ENCODE measurements around the gene FUS.

Gene FUS

GRCh38 chr16:31204871-31205666 is 25.1 kb downstream of the FUS start:
- no peak for DNase-seq

GRCh38 chr16:31206776-31207175 is 26.8 kb downstream of the FUS start:
- DNase-seq: no peak

GRCh38 chr16:31213342-31213741 is 33.4 kb downstream of the FUS start:
- no peak for DNase-seq

- no peak for DNase-seq
Observed at GRCh38 chr16:31213877-31214707, 34.2 kb downstream of the FUS start, which contains the start of gene TRIM72. Gene TRIM72, plus strand, starts transcription at chr16:31214119. Its CDS starts 620 bp downstream, at chr16:31214739.

GRCh38 chr16:31214708-31215286 is 34.9 kb downstream of the FUS start:
- no peak for DNase-seq

- DNase-seq: no peak
Observed at GRCh38 chr16:31215287-31216162, 35.6 kb downstream of the FUS start.

- no peak for DNase-seq
Observed at GRCh38 chr16:31216422-31217135, 36.6 kb downstream of the FUS start, which contains the start of gene PYDC1. Gene PYDC1, minus strand, starts transcription at chr16:31217135. Its CDS starts 107 bp downstream, at chr16:31217028.

- no peak for DNase-seq
Observed at GRCh38 chr16:31217136-31217530, 37.2 kb downstream of the FUS start.

GRCh38 chr16:31219154-31219741 is 39.3 kb downstream of the FUS start:
- no peak for DNase-seq

GRCh38 chr16:31221357-31222160 is 41.6 kb downstream of the FUS start:
- DNase-seq: no peak

- DNase-seq: no peak
Observed at GRCh38 chr16:31223044-31223443, 43.1 kb downstream of the FUS start.

GRCh38 chr16:31224092-31224955 is 44.4 kb downstream of the FUS start:
- no peak for DNase-seq

GRCh38 chr16:31225193-31225592 is 45.3 kb downstream of the FUS start:
- no peak for DNase-seq

GRCh38 chr16:31228206-31228605 is 48.3 kb downstream of the FUS start:
- no peak for DNase-seq

GRCh38 chr16:31229501-31229900 is 49.6 kb downstream of the FUS start:
- DNase-seq: no peak

GRCh38 chr16:31238041-31238440 is 58.1 kb downstream of the FUS start:
- no peak for DNase-seq
